Activated CD4-positive, CD25-positive, alpha-beta regulatory T cell treated with anti-CD3 and anti-CD28 coated beads, Interleukin-2, amount 50 U/mL, for 16 hours (primary cell): ENCODE measurements around the gene PROM1.

Experiments
- DNase-seq: peaks from one replicate; pipeline ENCODE4 v3.0.0-alpha.2; 2020; ENCODE audit warnings: low read depth, low spot score

Gene PROM1

DNA sequence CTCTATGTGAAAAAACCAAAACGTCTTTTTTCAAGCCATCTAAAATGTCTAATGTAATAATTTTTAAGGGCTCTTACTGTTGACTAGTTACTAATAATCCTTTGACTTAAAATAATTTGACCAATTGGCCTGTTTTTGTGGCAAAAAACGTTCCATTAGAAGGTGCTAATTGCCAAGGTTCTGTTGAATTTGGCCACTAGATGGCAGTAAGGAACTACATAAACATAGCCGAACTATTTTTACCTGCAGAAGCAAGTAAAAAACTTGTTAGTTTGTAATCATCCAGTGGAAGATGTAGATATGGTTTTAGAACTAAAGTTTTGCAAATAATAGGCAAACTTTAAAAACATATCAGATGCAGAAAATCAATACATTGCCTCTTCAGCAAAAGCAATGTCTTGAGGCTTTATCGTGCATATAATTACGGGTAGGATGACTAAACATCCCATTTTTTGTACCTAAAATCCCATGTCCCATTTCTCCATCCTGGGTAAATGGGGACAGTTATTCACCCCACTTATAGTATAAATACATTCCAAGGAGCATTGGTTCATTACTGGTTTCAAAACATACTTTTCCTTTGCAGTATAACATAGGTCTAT is 57.6 kb downstream of the PROM1 start:
- no peak for DNase-seq

DNA sequence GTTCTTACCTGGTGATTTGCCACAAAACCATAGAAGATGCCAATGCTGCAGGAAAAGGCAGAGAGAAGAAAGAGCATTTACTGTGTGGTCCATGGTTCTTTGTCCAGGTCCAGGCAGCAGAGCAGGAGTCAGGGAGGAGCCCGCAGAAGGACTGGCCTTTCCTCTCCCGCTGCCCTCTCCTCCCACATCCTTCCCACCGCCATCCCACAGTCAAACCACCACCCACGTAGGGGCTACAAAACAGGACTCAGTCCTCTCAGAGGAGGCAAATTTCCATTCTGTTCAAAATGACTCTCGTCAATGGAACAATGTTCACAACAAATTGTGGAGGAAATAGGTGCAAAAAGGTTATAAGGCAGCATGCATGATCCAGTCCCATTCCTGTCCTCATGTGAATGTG is 58.6 kb downstream of the PROM1 start:
- no peak for DNase-seq

DNA sequence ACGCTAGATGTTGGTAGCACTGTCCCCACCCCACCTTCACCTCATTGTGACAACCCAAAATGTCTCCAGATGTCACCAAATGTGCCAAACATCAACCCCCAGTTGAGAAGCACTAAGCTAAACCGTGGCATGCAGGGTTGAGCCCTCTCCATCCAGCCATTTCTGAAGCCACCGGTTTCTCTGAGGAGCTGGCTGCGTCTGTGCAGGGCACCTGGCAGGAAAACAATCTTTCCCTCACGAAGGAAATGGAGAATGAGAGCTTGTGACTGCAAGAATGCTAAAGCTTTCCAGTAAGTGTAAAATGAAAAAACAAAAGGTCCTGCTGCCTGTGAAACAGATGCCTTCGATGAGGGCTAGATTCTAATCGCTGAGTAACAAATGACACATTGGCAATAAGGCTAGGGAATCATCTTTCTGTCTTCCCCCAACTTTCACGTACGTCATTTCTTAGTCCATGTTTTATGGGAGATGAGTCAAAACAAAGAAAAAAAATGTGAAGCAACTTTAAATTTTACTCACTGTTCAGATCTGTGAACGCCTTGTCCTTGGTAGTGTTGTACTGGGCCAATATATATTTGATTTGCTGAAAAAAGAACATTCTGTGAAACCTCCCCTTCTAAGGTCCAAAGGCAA is 59.9 kb downstream of the PROM1 start:
- no peak for DNase-seq

DNA sequence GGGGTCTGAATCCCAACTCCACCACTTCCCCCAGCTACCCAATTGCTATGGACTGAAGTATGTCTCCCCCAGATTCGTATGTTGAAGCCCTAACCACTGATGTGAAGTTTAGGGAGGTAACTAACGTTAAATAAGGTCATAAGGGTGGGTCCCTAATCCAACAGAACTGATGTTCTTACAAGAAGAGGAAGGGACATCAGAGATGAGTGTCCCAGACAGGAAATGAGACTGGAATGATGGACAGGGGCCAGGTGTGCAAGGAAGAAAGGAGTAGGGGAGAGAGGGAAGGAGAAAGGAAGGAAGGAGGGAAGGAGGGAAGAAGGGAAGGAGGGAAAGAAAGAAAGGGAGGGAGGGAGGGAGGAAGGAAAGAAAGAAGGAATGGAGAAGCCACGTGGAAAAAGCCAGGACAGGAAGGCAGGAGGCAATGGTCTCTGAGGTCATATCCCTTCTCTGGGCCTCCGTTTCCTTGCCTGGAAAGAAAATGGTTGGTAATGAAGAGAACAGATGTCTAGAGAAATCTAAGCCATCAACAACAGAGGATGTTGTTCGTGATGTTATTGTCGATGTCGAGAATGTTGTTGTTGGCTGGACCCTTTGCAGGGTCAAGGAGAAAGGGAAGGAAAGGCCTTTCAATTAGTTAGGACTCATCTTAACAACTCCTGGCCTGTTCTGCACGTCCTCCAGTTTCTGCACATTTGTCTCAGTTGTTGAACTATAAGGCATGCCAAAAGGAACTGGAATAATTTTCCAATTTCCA is 61.8 kb downstream of the PROM1 start:
- DNase-seq = no peak

DNA sequence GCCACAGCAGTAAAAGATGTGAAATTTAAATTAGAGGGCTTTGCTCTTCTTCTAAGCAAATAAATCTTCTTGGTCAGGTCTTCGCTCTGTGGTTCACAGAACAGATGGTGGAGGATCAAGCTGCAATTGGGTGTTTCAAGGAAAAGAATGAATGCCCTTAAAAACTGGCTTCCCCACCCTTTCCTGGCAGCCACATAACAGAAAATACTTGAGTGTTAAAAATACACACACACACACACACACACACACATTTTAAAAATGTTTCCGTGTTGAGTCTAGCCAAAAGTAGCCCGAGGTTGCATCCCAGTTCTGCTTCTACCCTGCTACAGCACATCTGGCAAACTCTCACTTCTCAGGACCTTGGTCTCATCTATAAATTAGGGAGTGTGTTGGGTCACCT is 64.2 kb downstream of the PROM1 start:
- DNase-seq = no peak

DNA sequence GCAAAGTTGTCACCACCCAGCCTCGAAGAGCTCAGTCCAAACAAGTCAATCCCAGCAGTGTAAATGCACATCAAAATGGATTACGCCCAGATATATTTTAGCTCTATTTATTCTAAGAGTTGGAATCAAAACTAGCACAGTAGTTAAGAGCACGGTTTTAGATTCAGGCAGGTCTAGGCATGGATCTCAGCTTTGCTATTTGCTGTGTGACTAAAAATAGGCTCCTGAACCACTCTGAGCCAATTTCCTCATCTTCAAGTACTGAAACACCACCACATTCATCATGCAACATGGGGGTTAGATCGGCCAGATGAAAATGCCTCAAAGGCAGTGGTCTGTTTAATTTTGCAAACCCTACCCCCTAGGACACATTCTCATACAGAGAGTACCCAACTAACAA is 65.0 kb downstream of the PROM1 start:
- DNase-seq = no peak

DNA sequence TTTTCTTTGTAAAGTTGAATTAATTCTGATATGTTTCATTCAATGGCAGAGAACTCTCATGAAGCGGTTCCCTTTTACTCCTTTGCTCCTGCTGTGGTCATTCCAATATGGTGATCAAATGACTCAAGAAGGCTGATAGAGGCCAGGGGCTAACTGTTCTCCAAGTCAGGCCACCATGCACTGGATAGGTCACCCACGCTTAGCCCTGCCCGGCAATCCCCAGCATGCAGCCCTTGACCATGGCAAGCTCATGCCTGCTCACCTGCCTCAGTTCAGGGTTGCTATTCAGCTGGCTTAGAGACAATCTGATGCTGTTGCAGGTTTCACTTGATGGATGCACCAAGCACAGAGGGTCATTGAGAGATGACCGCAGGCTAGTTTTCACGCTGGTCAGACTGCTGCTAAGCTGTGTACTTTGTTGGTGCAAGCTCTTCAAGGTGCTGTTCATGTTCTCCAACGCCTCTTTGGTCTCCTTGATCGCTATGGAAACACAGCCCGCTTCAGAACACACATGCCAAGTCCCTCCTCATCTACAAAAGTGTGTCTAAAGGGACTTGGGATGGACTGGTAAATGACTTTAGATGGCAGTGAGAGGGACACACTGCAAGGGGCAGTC is 65.7 kb downstream of the PROM1 start:
- DNase-seq = no peak

DNA sequence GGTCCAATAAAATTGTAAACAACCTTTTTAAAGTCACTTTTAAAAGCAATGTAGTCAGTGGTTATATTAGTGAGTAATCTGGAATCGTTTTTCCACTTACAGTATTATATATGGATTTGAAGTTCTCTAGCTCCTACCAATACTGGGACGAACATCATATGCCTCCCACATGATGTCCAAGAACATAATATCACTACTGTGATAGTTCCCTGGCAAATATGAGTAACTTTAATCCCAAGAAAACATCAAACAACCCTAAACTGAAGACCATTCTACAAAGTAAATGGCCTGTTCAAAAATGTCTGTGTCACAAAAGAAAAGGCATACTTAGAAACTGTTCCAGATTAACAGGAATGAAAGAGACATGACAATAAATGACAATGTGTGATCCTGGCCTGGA is 67.3 kb downstream of the PROM1 start:
- no peak for DNase-seq

DNA sequence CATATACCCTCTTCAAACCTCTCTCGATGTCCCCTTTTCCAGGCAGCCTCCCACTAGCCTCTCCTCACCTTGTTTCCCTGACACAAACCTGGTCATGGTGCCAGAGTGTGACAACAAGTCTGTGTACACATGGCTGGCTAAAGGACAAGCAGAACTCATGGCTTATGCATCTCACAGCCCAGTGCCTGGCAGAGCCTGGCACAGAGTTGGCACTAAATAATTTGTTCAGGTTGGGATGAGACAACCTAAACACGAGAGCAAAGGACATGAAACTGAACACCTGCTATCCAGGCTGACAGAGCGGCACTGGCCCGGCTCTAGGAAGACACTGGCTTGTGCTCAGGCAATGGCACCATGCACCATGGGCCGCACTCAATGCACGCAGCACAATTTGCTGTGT is 72.7 kb downstream of the PROM1 start:
- DNase-seq = no peak

DNA sequence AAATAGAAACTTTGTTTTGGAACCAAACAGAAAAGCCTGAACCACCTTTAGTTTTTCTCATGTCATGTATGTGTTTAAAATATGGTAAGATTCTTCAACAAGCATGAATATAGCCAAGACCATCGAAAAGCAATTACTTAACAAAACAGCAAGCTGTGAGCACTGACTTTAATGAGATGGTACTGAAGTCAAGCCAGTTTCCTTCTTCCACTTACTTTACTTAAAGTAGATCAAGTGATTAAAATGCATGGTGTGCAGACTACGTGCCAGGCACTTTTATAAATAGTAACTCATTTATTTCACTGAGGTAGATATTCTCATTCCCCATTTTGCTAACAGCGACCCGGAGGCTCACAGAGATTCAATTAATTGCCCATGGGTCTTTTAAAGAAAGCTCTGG is 74.7 kb downstream of the PROM1 start:
- DNase-seq = no peak

DNA sequence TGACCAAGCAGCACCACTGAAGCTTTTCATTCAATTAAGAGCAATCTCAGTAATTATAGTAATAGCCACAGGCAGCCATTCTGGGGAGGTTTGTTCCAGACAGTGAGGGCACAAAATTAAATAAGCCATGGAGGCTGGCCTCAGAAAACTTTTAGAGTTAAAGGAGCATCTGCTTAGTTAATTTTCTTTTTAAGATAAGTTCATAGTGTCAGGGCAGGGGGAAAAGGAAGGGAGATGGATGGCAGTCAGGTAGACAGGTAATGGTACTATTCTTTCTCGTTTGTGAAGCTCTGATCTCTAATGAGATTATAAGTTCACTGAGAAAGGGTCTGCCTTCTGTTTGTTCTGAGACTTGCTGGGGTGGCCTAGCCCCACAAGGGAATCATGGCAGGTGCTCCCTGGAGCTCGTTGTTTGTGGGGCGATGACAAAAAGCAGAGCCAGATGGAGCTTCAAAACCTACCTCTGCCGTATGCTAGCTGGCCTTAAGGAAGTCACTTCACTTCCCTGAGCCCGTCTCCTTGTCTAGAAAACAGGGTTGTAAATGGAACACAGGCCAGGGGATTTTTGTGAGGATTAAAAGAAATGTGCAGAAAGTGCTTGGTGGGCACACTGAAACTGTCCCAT is 76.2 kb downstream of the PROM1 start:
- no peak for DNase-seq

DNA sequence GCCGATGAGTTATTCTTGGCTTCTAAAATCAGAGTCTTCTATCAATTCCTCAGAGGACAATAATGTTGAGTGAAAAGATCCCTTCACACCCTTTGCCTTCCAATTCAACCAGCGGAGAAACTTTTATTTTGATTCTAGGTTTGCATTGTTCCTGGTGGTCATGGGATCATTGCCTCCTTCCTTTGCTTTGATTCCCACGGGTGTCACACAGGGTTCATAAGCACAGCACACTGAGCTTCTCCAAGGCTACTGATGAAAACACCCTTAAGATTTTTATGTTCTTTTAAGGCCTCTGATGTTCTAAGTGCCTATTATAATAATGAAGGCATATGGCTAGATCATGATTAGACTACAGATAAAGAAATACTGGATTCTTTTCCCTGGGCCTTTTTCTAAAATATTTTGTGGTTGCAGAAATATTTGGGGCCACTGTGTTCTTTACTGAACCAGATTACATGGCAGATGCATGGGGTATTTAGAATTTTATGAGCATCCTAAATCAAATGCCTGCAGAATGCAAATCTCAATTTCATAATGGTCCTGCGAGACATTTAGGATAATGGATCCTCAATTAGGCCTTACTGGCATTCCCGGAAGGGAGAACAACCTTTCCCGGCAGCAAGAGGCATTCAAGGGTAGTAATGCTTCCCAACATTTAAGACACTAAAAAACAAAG is 76.9 kb downstream of the PROM1 start:
- DNase-seq = no peak

DNA sequence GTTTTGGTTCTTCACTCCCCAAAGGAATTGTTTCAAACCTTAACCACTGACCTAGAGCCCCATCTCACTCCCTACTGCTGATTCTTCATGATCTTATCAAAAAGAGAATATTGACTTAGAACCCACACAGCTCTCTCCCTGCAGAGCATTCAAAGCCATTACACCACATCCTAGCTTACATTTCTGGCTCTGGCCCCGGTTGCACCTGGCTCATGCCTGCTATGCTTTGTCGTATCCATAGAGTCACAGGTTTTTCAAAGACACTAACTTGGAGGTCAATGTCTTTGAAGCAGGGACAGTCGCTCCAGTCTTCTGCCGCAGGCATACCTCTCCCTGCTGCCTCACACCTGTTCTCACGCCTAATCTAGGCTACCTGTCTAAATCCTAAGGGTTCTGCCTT is 78.1 kb downstream of the PROM1 start:
- no peak for DNase-seq

DNA sequence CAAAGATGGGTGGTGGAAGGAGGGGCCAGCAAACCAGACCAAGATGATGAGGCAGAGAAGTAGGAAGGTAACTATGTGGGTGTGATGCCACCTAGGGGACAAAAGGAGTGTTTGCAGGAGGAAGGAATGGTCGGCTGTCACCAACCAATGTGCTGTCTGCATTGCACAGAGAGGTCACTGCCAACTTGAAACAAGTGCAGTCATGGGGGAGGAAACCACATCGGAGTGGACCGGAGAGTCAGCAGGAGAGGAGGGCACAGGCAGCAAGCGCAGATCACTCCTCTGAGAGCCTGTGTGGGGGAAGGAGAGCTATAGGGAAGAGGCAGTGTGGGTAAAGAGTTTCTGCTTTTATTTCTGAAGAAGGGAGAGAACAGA is 82.4 kb downstream of the PROM1 start:
- DNase-seq = no peak

DNA sequence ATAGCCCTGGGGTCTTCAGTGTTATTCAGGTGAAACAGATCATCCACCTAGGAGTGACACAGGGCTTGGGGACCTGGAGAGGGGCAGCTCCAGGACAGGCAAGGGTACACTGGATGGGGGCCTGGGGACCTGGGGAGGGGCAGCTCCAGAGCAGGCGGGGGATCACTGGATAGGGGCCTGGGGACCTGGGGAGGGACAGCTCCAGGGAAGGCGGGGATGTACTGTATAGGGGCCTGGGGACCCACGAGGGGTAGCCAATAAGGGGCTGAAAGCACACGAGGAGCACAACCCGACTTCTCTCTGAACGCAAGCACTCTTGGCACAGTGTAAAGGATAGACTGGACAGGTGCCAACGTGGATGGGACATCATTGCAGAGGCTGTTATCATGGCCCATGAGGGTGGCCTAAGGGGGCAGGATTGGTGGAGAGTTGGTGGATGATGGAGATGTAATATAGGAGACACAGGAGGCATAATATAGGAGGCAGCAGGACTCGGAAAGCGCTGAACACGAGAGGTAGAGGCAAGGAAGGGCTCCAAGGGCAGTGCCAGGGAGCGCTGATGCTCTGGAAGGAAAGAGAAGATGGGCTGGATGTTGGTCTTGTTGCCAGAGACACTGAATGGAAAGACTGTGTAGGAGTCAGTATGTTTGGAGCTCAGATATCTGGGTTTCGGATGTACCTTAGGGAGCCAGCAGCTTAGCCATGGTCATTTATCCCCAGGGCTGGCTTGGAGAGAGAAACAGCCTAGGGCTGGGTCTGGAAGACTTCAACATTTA is 82.9 kb downstream of the PROM1 start:
- DNase-seq = no peak

DNA sequence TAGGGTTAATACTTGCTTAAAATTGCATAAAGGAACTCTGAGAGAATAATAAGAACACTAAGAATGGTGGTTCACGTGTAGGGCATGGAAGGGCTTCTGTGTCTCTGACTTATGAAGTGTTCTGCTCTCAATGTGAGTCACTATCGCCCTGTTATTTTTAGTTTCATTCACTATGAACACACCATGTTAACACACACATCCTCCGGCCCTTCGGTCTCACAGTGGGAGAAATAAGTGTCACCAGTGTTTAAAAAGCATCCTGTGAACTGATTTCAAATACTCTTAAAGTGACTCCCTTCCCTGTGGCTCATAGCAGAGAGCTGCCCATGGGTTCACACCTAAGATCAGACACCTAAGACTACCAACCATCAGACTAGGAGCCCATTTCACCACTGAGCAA is 87.0 kb downstream of the PROM1 start:
- no peak for DNase-seq

DNA sequence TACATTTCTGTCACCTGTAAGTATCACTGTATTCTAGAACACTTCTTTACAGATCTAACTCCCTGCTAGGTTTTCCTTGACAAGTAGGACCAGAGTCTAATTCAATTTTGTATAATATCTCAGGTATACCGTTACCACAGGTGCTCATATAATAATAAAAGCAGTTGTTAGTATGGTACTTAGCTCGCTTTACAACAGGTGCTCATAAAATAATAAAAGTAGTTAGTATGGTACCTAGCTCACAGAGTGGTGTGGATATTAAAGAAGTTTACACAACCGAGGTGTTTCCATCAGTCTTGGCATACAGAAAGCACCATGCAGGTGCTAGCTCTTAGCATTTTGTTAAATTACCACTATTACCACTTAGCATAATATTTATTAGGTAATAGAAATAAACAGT is 88.0 kb downstream of the PROM1 start:
- no peak for DNase-seq

DNA sequence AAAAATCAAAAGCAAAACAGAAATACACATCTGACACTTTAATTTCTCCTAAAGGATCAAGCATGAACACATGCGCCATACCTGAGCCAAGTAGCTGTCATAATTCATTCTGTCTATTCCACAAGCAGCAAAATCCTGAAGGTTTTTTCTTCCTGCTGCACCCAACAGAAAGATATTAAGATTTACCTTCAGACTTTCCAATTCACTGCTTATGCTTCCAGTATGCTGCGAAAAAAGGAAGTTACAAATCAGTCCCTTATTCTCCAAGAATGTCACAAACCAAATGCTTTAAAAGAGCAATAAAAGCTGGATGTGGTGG is 91.7 kb downstream of the PROM1 start:
- no peak for DNase-seq

DNA sequence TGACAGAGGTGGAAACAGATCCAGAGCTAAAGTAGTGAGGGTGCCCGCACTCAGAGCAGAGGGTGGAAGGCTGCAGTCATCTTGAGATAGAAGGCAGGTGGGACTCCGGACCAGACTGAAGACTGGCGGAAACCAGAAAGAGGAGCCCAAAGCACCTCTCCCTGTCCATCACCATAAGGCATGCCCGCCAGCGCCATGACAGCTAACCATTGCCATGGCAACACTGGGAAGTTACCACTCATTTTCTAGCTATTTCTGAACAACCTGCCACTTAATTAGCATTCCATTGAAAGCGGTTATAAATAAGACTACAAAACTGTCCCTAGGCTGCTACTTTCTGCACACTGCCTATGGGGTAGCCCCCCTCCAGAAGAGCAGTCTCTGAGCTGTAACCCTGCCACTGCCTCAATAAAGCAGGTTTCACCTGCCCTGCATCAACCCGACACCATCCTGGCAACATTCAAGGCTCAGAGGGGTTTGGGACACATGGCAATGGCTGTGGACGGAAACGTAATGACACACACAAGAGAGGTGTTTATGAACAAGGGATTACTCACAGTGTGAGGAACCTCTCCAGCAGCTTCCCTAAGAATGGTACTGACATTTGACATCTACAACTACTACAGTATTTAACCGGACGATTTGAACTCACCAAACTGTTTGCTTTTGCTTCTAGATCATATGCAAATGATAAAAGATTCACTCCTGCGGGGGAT is 93.1 kb downstream of the PROM1 start:
- DNase-seq = no peak

DNA sequence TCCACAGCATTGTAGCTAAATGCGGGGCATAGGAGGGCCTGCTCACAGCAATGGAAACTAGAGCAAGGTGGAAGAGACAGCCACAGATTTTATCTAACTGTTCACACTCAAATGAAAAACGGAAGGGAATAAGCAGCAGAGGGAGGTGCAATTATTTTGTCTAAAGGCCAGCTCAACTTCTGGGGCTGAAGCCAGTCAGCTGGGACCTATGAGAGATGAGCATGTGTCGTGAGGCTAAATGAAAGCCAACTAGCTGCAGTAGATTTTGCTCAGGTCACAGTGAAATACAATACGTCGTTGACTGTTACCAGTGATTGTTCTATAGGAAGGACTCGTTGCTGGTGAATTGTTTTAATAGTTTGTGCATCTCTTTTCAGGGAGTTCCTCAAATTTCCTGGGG is 94.4 kb downstream of the PROM1 start:
- DNase-seq = no peak

DNA sequence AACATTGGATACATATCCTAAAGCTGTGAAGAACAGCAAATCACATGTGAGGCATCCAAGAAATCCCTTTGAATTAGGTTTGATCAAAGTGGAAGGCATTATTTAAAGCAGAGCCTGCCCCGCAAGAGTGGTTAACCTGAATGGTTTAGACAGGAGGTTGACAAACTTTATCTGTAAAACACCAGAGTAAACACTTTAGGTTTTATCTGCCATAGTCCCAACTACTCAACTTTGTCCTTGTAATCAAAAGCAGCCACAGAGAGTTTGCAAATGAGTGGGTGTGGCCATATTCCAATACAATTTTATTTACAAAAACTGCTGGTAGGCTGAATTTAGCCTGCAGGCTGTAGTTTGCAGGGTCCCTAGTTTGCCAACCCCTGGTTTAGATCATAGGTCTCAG is 95.6 kb downstream of the PROM1 start:
- DNase-seq = no peak
